Epithelial cell of proximal tubule (primary cell): Measurements from ENCODE around the gene ATRN. TPM values are rescaled to one million over a fixed set of nuclear protein-coding genes. Genes with fewer than 3 reads are reported as not detected.

ENCODE experiments used
- DNase-seq: peaks from one replicate; pipeline ENCODE4 v3.0.0-alpha.2; 2011; ENCODE audit warnings: low read depth
- H3K4me3 ChIP-seq: 2 replicates; pipeline ENCODE4 v1.5.1; 2011; ENCODE audit warnings: low read depth, mild to moderate bottlenecking, low read length
- CTCF ChIP-seq: conservative IDR thresholded peaks from 2 replicates; pipeline ENCODE4 v1.5.1; 2012; ENCODE audit warnings: low read depth, mild to moderate bottlenecking, low read length
- total RNA-seq: library from RNA; depleted of rRNA; stranded (reverse); fragments of >200 nt; gene quantifications from 2 replicates; pipeline ENCODE4 v1.2.3, GENCODE V29; 2015

The ATRN gene
- total RNA-seq, 1 donor from 2014 or later: 15.4 TPM

DNA sequence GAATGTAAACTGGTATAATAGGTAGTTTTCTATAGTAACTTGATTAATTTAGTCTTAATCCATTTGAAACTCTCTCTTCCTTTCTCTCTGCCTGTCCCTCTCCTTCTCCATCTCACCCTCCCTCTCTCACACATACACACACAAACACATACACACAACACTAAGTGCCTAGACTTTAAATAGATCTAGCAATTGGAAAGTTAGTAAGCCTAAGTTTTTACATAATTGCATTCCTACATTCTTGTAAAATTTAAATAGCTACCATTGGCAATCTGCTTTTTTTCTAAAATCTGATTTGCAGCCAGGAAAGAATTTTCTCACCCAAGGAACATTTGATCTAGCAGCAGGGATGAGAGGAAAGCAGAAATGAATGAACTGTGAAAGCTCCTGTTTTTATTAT lies 176.7 kb downstream of the ATRN start:
- no peak for DNase-seq
- no peak for TF ChIP-seq CTCF
- no peak overlapping the region for H3K4me3 ChIP-seq

- TF ChIP-seq CTCF: no peak
- DNase-seq: no peak
- H3K4me3 ChIP-seq: no peak overlapping the region
These were observed 178.1 kb downstream of the ATRN start for GRCh38 chr20:3648951-3649350.

- H3K4me3 ChIP-seq: no peak overlapping the region
- no peak for DNase-seq
- no peak for TF ChIP-seq CTCF
These were observed 180.6 kb downstream of the ATRN start for GRCh38 chr20:3651204-3651962.

DNA sequence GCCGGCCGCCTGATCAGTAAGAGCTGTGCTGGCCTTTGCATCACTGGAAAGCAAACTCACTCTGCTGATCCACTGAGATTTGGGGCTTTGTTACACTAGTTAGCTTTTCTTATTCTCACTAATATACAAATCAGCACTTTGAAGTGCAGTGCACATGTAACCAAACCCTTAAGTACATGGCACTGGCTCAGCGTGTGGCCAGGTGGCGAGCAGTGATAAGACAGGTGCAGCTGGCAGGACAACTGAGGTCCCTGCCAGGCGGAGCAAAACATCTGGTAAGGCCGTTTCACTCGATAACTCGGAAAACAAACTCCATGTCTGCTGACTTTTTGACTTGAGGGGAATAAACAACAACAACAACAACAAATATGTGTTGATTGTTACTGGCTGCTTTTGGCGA lies 181.4 kb downstream of the ATRN start:
- no peak overlapping the region for H3K4me3 ChIP-seq
- no peak for TF ChIP-seq CTCF
- no peak for DNase-seq

DNA sequence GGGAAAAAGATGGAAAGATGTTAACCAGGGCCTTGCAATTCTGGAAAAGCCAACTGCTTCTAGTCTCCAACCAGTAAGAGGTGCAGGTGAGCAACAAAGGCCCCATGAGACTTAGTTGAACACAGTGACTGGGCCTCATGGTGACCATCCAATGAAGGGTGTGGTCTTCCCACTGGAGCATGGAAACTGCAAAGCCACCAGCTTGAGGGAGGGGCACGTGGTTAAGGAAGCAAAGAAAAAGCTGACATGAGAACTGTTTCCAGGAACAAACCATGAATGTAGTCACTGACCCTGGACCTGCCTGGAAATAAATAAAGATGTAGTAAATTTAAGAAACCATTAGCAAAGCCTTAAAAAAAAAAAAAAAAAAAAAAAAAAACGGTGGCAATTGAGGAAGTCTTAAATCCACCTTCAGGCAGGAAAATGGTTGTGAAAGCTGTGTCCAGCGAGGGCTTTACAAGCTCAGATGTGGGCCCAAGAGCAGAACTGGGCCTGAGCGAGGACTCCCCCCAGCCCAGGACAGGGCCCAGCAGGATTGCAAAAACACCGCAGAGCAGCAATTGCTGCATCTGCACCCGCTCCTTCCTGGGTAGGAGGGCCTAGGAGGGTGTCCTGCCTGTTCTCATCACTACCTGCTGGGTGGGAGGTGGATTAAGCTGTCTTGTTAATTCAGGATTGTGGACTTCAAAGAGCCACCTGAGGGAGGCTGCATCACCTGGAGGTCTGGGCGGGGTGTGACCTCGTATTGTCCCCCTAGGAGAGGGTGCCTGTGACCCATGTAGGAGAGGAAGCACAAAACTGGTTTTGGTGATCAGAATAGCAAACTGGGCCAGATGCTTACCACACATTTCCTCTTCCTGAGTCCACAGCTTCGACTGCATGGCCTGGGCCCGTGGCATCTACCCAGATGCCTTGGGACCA lies 182.1 kb downstream of the ATRN start:
- TF ChIP-seq CTCF: no peak
- DNase-seq: no peak
- H3K4me3 ChIP-seq: no peak overlapping the region

- H3K4me3 ChIP-seq: no peak overlapping the region
- TF ChIP-seq CTCF: no peak
- no peak for DNase-seq
These were observed 183.1 kb downstream of the ATRN start for GRCh38 chr20:3653921-3654320.
